ENCODE data around the gene MORN5. TPM values are rescaled to one million over a fixed set of nuclear protein-coding genes. Genes with fewer than 3 reads are reported as not detected.

Gene MORN5
- total and polyA plus RNA-seq, 2 donors (not counting 1 experiment from before 2014, with no cell fraction given): 0.33 TPM; not detected in 1

- no peaks in the 10 kb centered on the region for H3K9me3 ChIP-seq (ENCODE audit: control insufficient read depth, insufficient read depth, low read depth, low read length)
- no peak overlapping the region for H3K9ac ChIP-seq (ENCODE audit: insufficient read depth, low read length)
- H3K4me2 ChIP-seq (ENCODE audit: extremely low read depth, insufficient read depth, low read length): no peak overlapping the region
- H3K4me1 ChIP-seq (ENCODE audit: control insufficient read depth, extremely low read depth, insufficient read depth, low read length): no peaks in the 10 kb centered on the region
- no peaks in the 10 kb centered on the region for H4K20me1 ChIP-seq (ENCODE audit: control insufficient read depth, extremely low read depth, insufficient read depth, low read length)
- H3K27ac ChIP-seq (ENCODE audit: insufficient read depth, low read length): no peak overlapping the region
- TF ChIP-seq EZH2 (IDR thresholded peaks at IDR 0.05; ENCODE audit: low read length, missing control alignments) (no peak), CTCF (conservative IDR thresholded peaks at IDR 0.05 in 1 of 2, IDR thresholded peaks at IDR 0.05 in 1 of 2; ENCODE audit: low read depth in 1 of 2, low read length in 2 of 2) (no peak)
- H3K27me3 ChIP-seq (ENCODE audit: control insufficient read depth, insufficient read depth, low read length): peaks cover 19% of the 10 kb centered on the region
- H3K79me2 ChIP-seq (ENCODE audit: control insufficient read depth, insufficient read depth, low read length): no peaks in the 10 kb centered on the region
- H3K4me3 ChIP-seq (replicated peaks in 1 of 4; ENCODE audit: control extremely low read depth in 1 of 4, insufficient read depth in 1 of 4, low read depth in 3 of 4, low read length in 4 of 4): no peak overlapping the region
- no peaks in the 10 kb centered on the region for H3K36me3 ChIP-seq (ENCODE audit: control insufficient read depth, insufficient read depth, low read length)
- no peak for DNase-seq (ENCODE audit: low read depth in 2 of 2)
- H2AFZ ChIP-seq (ENCODE audit: low read length): no peak overlapping the region
Observed at GRCh38 chr9:122184551-122184950, 24.8 kb downstream of the MORN5 start.

GRCh38 chr9:122186301-122186700, 26.6 kb downstream of the MORN5 start:
- H3K4me2 ChIP-seq (ENCODE audit: extremely low read depth, insufficient read depth, low read length): no peak overlapping the region
- no peak overlapping the region for H2AFZ ChIP-seq (ENCODE audit: low read length)
- peaks cover 3% of the 10 kb centered on the region for H3K4me1 ChIP-seq (ENCODE audit: control insufficient read depth, extremely low read depth, insufficient read depth, low read length)
- H3K4me3 ChIP-seq (replicated peaks in 1 of 4; ENCODE audit: control extremely low read depth in 1 of 4, insufficient read depth in 1 of 4, low read depth in 3 of 4, low read length in 4 of 4): no peak overlapping the region
- no peak overlapping the region for H3K27ac ChIP-seq (ENCODE audit: insufficient read depth, low read length)
- H4K20me1 ChIP-seq (ENCODE audit: control insufficient read depth, extremely low read depth, insufficient read depth, low read length): no peaks in the 10 kb centered on the region
- no peaks in the 10 kb centered on the region for H3K79me2 ChIP-seq (ENCODE audit: control insufficient read depth, insufficient read depth, low read length)
- no peak for DNase-seq (ENCODE audit: low read depth in 2 of 2)
- TF ChIP-seq CTCF (conservative IDR thresholded peaks at IDR 0.05 in 1 of 2, IDR thresholded peaks at IDR 0.05 in 1 of 2; ENCODE audit: low read depth in 1 of 2, low read length in 2 of 2) (no peak), EZH2 (IDR thresholded peaks at IDR 0.05; ENCODE audit: low read length, missing control alignments) (no peak)
- H3K36me3 ChIP-seq (ENCODE audit: control insufficient read depth, insufficient read depth, low read length): no peaks in the 10 kb centered on the region
- no peak overlapping the region for H3K9ac ChIP-seq (ENCODE audit: insufficient read depth, low read length)
- H3K9me3 ChIP-seq (ENCODE audit: control insufficient read depth, insufficient read depth, low read depth, low read length): no peaks in the 10 kb centered on the region
- H3K27me3 ChIP-seq (ENCODE audit: control insufficient read depth, insufficient read depth, low read length): peaks cover 18% of the 10 kb centered on the region

- Histone ChIP-seq H3K27ac (ENCODE audit: insufficient read depth, low read length) (no peak overlapping the region), H4K20me1 (ENCODE audit: control insufficient read depth, extremely low read depth, insufficient read depth, low read length) (no peaks in the 10 kb centered on the region), H3K79me2 (ENCODE audit: control insufficient read depth, insufficient read depth, low read length) (no peaks in the 10 kb centered on the region), H3K9me3 (ENCODE audit: control insufficient read depth, insufficient read depth, low read depth, low read length) (no peaks in the 10 kb centered on the region), H3K4me3 (replicated peaks in 1 of 4; ENCODE audit: control extremely low read depth in 1 of 4, insufficient read depth in 1 of 4, low read depth in 3 of 4, low read length in 4 of 4) (no peak overlapping the region), H3K36me3 (ENCODE audit: control insufficient read depth, insufficient read depth, low read length) (no peaks in the 10 kb centered on the region), H3K4me1 (ENCODE audit: control insufficient read depth, extremely low read depth, insufficient read depth, low read length) (peaks cover 3% of the 10 kb centered on the region), H3K27me3 (ENCODE audit: control insufficient read depth, insufficient read depth, low read length) (peaks cover 15% of the 10 kb centered on the region), H3K9ac (ENCODE audit: insufficient read depth, low read length) (no peak overlapping the region), H2AFZ (ENCODE audit: low read length) (no peak overlapping the region), H3K4me2 (ENCODE audit: extremely low read depth, insufficient read depth, low read length) (no peak overlapping the region)
- TF ChIP-seq CTCF (conservative IDR thresholded peaks at IDR 0.05 in 1 of 2, IDR thresholded peaks at IDR 0.05 in 1 of 2; ENCODE audit: low read depth in 1 of 2, low read length in 2 of 2): no peak
- no peak for TF ChIP-seq EZH2 (IDR thresholded peaks at IDR 0.05; ENCODE audit: low read length, missing control alignments)
- no peak for DNase-seq (ENCODE audit: low read depth in 2 of 2)
Observed at GRCh38 chr9:122186777-122187470, 27.2 kb downstream of the MORN5 start.

All from fibroblast of lung (primary cell).